HG02885 (cell line): ENCODE measurements around the gene GNAT1.
"Not testable (repeated sequence)": the region's sequence is repeated elsewhere in the genome, so short reads cannot be mapped to it uniquely, and the experiment has no call there.

Experiments
- ATAC-seq: cut with Tn5 transposase; IDR thresholded peaks from one replicate; pipeline ENCODE4 v1.9.1; 2021; ENCODE audit warnings: mild to moderate bottlenecking; ENCODE audit not compliant: unreplicated experiment, poor library complexity

The GNAT1 gene

DNA sequence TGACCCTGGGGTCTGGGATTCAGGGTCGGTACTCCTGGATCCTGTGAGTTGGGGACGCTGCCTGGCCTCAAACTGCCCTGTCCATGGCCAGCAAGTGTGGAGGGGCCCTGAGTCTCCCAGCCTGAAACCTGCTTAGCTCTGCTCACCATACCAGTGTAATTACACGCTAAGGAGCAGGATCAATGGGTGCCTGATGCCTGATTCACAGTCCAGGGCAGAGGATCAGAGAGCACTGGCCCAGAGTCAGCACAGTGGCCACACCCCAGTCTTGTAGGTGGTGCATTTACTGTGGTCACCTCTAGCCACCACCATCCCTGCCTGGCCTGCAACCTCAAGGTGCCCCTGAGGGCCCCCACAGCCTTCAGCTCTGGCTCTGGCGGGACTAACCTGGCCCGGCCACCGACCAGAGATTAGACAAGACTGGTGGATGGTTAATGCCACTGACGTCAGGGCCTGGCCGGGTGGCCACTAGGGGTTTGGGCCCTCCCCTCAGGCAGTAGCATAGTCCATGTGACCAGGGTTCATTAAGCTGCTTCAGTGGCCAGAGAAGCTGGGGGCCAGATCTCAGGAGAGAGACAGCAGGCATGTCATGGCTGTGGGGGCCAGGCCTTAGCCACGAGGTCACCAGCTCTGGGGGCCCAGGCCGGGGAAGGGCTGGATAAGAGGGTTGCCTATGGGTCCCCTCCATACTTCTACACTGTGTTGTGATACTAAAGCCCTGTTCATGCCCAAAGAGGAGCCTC lies 10.3 kb downstream of the GNAT1 start:
- ATAC-seq = no peak

- no peak for ATAC-seq
Observed at GRCh38 chr3:50202353-50203112, 11.1 kb downstream of the GNAT1 start.

DNA sequence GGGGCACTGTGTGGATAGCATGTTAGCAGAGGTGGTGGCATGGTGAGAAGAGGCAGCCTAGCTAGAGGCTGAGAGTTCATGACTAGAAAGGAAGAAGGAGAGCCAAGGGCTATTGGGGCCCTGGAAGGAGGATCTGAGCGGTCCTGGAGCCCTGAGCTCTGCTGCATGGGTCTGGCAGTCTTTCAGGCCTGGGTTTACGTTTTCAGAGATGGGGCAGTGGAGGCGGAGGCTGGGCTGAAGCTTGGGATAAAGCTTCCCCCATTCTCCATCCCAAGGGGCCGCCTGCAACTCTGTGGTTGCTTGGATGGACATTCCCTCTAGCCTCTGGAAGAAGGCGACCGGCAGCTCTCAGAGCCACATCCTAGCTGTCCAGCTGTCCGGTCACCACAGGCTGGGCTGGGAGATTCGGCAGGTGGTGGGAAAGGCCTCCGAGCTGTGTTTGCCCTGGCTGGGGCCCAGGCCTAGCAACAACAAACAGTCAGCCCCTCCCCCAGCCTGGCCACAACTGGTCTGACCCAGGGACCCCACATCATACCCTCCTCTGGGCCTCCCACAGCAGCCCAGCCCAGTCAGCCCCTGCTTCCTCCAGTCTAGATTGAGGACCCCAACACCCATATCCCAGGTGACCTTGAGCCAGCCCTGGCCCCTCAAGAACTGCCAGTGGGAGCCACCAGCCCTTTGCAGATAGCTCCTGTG lies 11.9 kb downstream of the GNAT1 start:
- ATAC-seq = no peak

GRCh38 chr3:50203809-50204803 lies 12.7 kb downstream of the GNAT1 start:
- no peak for ATAC-seq

DNA sequence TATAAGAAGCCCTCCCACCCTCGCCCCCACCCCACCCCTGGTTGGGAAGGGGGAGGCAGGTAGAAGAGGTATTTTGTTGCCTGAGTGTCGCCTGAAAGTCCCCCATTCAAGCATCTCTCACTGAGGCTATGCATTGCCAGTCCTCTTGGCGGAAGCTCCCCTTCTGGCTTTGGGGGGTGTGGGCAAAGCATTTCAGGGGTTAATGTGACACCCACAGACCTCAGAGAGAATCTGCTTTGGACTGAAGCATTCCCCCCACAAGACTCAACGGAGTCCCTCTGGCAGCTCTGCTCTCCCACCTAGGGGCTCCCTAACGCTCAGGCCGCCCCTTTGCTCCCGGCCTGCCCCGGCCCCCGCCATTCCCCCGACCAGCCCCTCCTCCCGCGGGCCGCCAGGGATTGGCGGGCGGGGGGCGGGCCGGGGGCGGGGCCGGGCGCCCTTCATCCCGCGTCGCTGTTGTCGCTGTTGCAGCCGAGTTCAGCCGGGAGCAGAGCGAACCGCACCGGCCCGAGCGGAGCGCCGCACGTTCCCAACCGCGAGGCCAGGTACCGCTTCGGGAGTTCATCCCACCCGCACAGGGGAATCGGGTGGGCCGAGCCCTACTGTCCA lies 13.5 kb downstream of the GNAT1 start, which contains the start of gene SLC38A3:
SLC38A3 (plus strand) TSS at position 468 of the 609 bp plus-strand sequence. CDS start 8,929 bp downstream, outside the sequence.
- no peak for ATAC-seq

DNA sequence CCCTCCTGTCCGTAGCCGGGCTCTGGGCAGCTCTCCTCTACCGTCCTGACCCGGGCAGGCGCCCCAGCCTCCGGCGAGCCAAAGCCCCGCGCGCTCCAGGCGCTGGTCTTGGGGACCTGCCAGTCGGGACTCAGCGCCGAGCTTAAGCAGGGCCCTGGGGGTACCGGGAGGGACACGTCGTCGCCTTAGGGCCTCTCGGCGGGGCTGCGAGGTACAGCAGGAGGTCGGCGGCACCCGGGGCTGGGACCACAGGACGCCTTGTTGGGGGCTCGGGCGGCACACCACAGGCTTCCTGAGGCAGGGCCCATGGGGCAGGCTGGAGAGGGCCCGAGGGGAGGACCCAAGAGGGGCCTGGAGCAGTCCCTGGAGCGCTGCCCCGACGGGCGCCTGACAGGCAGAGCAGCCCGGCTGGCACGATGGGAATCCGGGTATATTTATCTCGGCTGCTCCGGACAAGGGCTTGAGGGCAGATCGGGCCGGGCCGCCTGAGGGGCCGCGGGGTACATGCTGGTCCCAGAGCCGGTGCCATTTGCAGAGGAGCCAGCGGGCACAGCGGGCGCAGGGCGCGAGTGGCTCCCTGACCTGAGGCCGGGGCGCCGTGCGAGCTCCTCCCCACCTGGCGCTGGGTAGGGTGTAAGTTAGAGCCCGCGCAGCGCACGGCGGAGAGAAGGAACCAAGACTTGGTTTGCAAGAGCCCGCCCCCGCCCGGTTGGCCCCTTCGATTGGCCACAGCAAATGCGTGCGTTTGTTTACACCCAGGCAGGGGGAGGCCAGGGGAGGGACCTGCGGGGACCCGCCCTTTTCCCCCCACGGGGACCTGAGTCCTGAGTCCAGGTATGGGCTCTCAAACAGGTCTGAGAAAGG lies 14.2 kb downstream of the GNAT1 start:
- no peak for ATAC-seq

DNA sequence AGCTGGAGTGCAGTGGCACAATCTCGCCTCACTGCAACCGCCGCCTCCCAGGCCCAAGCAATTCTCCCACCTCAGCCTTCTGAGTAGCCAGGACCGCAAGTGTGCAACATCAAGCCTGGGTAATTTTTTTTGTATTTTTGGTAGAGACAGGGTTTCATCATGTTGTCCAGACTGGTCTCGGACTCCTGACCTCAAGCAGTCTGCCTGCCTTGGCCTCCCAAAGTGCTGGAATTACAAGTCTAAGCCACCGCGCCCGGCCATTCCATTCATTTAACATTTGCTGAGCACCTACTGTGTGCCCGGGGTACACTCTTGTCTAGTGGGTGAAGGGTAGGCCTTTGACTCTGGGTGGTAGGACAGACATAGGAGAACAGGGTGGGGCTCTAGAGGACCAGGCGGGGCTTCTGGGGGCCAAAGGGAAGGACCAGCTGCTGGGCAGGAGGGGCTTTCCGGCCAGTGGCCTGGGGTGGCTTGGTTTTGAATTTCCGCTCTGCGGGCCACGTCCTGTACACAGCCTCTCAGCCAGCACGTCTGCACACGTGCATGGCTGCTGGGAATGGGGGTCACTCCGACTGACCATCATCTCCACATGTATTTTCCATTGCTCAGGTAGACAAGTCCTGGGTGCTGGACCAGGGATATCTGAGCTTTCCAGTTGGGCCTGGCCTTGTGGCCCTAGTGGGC lies 16.1 kb downstream of the GNAT1 start:
- ATAC-seq = no peak

DNA sequence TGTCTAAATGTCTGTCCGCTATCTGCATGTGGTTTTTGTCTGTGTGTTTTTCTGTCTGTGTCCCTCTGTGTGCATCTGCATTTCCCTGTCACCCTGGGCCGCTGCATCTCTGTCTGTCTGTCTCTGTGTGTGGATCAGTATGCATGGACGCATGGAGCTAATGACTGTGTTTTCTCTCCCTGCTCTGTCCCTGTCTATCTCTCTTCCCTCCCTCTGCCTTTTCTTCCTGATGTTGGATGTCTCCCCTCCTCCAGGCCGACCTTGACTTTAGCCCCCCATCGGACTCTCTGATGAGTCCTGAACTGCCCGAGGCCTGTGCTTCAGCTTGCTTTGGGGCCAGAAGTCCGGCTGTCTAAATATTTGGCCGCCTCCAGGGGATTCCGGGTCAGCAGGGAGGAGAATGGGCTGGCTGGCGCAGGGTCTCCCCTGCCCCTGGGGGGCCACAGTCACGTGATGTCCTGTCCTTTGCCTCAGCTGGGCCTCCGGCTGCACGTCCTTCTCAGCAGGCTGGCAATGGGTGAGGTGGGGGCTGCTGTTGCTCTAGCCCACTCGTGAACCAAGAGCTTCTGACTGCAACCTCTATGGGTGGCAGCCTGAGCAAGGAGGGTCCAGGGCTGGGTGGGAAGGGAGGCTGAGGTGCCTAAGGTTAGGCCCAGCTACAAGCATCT lies 17.4 kb downstream of the GNAT1 start:
- ATAC-seq = no peak

DNA sequence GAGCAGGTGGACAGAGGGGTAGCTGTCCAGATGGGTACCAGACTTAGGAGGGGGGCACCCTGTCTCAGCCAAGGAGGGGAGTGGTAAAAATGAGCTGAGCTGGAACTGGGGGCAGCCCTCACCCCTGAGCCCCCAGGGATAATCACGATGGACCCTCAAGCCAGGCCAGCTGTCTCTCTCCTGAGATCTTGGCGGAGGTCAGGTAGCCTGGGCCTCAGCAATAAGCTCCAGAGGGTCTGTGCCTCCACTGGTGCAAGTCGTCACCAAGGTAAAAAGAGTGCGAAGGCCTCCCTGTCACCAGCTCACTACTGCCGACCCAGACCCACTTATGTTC lies 18.7 kb downstream of the GNAT1 start:
- ATAC-seq = no peak

DNA sequence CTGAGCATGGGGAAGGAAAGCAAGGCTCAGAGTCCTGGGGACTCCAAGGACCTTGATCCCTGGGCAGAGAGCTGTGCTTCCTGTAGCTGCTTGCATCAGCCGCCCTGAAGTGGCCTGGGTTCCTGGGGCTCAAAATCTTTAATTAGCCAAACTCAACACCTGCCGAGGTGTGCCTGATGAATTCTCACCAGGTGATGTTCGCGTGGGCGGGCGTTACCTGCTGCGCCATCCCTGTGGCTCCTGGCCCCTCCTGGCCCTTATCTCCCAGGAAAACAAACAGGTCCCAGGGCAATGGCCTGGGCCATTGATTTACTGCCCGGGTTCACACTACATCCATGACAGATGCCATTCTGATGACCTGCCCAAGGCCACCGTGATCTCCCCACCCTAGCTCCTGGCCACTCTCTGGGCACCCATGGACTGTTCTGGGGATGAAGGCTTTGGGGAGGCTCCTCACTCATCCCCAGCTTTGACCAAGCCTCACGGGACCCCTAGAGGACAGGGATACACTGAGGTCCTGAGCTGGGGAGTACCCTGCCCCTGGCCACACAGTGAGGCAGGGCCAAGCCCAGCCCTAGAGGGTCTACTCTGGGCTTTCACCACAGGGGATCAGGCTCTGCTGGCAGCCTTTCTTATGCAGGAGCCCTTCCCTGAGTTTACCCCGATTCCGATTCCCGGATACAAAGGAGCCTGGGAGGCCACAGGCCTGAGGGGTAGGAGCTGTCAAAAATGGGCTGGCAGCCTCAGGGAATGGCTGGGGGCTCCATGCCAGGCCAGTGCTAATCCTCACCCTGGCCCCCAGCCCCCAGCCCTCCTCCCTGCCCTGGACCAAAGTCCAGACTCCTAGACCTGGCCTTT lies 19.3 kb downstream of the GNAT1 start:
- ATAC-seq = no peak

DNA sequence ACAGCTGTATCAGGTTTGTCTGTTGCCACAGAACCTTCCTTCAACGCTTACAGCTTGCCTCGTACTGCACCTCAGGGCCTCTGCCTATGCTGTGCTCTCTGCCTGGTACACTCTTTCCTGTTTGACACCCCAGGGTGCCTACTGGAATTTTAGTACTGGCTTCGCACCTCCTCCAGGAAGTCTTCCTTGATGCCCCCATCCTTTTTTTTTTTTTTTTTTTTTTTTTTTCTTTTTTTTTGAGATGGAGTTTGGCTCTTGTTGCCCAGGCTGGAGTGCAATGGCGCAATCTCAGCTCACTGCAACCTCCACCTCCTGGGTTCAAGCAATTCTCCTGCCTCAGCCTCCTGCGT lies 19.9 kb downstream of the GNAT1 start:
- not testable (repeated sequence) for ATAC-seq

DNA sequence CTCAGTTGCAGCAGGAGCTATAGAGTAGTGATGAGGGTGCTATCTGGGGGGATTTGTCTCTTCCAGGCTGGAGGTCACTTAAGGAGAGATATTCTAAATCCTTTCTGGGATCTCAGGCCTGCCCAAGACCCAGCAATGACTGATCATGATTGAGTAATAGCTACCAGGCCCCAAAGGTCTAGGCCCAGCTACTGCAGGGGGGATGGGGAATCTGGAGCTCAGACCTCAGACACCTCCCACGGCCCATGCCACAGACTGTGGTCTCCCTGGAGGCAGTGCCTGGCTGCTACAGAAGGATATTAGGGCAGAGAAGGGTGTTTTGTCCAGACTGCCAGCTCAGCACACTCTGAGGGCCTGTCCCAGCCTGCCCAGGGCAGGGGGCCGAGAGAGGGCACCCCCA lies 20.5 kb downstream of the GNAT1 start:
- no peak for ATAC-seq

GRCh38 chr3:50212502-50212901 lies 21.1 kb downstream of the GNAT1 start:
- no peak for ATAC-seq

- ATAC-seq = no peak
Observed at GRCh38 chr3:50212971-50213370, 21.6 kb downstream of the GNAT1 start.

- no peak for ATAC-seq
Observed at GRCh38 chr3:50213373-50213772, 22.0 kb downstream of the GNAT1 start.

DNA sequence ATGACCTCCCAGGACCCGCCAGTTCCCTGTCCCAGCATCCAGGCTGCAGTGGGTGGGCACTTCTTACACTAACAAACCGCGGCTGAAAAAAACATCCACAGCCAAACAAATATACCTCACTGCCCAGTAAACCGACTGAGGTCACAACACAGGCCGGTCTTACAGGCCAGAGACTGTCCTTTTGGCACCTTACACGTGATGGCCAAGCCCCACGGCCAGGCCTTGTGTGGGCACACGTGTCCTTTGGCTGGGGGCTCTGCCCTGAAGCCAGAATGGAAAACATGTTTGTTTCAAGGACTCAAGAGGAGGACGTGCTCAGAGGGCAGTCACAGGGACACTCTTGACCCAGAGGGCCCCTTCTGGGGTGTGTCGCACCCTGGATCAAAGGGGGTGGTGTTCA lies 23.4 kb downstream of the GNAT1 start:
- no peak for ATAC-seq

- ATAC-seq = no peak
Observed at GRCh38 chr3:50215529-50215928, 24.1 kb downstream of the GNAT1 start.
